K562 (cell line): ENCODE data around the gene ZC3H13. TPM values are rescaled to one million over a fixed set of nuclear protein-coding genes. Genes with fewer than 3 reads are reported as not detected.

Experiments used
- ATAC-seq: fragments of 200-7000 bp; cut with Tn5 transposase; 3 replicates; pipeline ENCODE4 v1.9.1; 2020; ENCODE audit warnings: moderate library complexity
- BruUV-seq: library from RNA; stranded (reverse); fragments of 400-500 nt; replicated peaks from 2 replicates; lab custom pipeline; 2021; lab: Mats Ljungman, UMichigan
- CTCF ChIA-PET: fragments of 300-600 bp; formaldehyde crosslinking; extraction: SDS; loops from one replicate; lab custom pipeline; 2021; ENCODE audit warnings: low intra/inter-chr PET ratio; lab: Yijun Ruan, JAX
- POLR2A ChIA-PET: fragments of 300-600, 350-650 bp; sonication (Branson Sonifier 250); formaldehyde crosslinking; extraction: SDS; loops from one replicate; lab custom pipeline; 2021; ENCODE audit warnings: antibody characterized with exemption, inconsistent platforms; lab: Yijun Ruan, JAX
- DNase-seq, 4 experiments: peaks; one replicate each; pipeline versions ENCODE4 v3.0.0 to v3.0.0-alpha.2; 2011 to 2018; ENCODE audit warnings: low spot score in 3 of 4, mixed read lengths in 3 of 4; ENCODE audit errors: extremely low read depth in 1 of 4
- FAIRE-seq: peaks from 2 replicates; lab custom pipeline; 2011; peaks lifted over from hg19 to GRCh38; lab: Jason Lieb, UNC
- H2AFZ ChIP-seq: 2 replicates; pipeline ENCODE4 v1.6.0; 2011; ENCODE audit warnings: low read depth, low read length, control low read depth, inconsistent platforms
- H3K27ac ChIP-seq: fragments of 200-600 bp; 3 replicates; pipeline ENCODE4 v1.8.0; 2011; ENCODE audit warnings: low read depth, mild to moderate bottlenecking, control low read depth, inconsistent platforms, low read length, moderate library complexity, mixed read lengths; ENCODE audit errors: extremely low read depth
- H3K27me3 ChIP-seq, 2 experiments: fragments of 300-600 bp in 1 of 2; 2 replicates in 1 of 2; 3 replicates in 1 of 2; pipeline versions ENCODE4 v1.6.0 to v1.8.0; 2011; ENCODE audit warnings: inconsistent platforms in 2 of 2, low read length in 2 of 2, mild to moderate bottlenecking in 1 of 2, mixed read lengths in 1 of 2, moderate library complexity in 1 of 2; ENCODE audit not compliant: control insufficient read depth in 2 of 2, insufficient read depth in 2 of 2
- H3K36me3 ChIP-seq: fragments of 300-600 bp; 3 replicates; pipeline ENCODE4 v1.8.0; 2011; ENCODE audit warnings: mild to moderate bottlenecking, low read length, inconsistent platforms; ENCODE audit not compliant: control insufficient read depth, insufficient read depth
- H3K4me1 ChIP-seq, 2 experiments: fragments of 200-600 bp in 1 of 2; replicated peaks in 1 of 2; 2 replicates in 1 of 2; 3 replicates in 1 of 2; pipeline versions ENCODE4 v1.5.1 to v1.8.0; 2011; ENCODE audit warnings: inconsistent platforms in 2 of 2, low read length in 2 of 2, mild to moderate bottlenecking in 1 of 2, mixed read lengths in 1 of 2, moderate library complexity in 1 of 2; ENCODE audit not compliant: control insufficient read depth in 2 of 2, insufficient read depth in 2 of 2
- H3K4me2 ChIP-seq: 2 replicates; pipeline ENCODE4 v1.6.1; 2011; ENCODE audit warnings: low read length, control low read depth, inconsistent platforms, mixed read lengths; ENCODE audit not compliant: insufficient read depth
- H3K4me3 ChIP-seq: fragments of 200-600 bp; sonication (generic), shearing (Covaris generic); 2 replicates; pipeline ENCODE4 v1.5.1; 2016; ENCODE audit warnings: control low read depth, inconsistent platforms
- H3K79me2 ChIP-seq: fragments of 200-600 bp; 3 replicates; pipeline ENCODE4 v1.8.0; 2011; ENCODE audit warnings: low read length, inconsistent platforms; ENCODE audit not compliant: control insufficient read depth, insufficient read depth
- H3K9ac ChIP-seq, 2 experiments: 2 replicates each; pipeline versions ENCODE4 v1.6.0 to v1.6.1; 2011; ENCODE audit warnings: low read depth in 2 of 2, low read length in 2 of 2, control low read depth in 1 of 2, inconsistent platforms in 1 of 2, mild to moderate bottlenecking in 1 of 2, mixed read lengths in 1 of 2; ENCODE audit not compliant: insufficient read depth in 1 of 2
- H3K9me1 ChIP-seq: one replicate; pipeline ENCODE4 v1.6.0; 2011; ENCODE audit warnings: inconsistent platforms, mild to moderate bottlenecking, low read length, moderate library complexity; ENCODE audit not compliant: control insufficient read depth, insufficient read depth
- H3K9me3 ChIP-seq: replicated peaks from 2 replicates; pipeline ENCODE4 v1.5.1; 2011; ENCODE audit warnings: low read depth, low read length, inconsistent platforms; ENCODE audit not compliant: control insufficient read depth, insufficient read depth
- H4K20me1 ChIP-seq: replicated peaks from 2 replicates; pipeline ENCODE4 v1.6.1; 2011; ENCODE audit warnings: low read length, inconsistent platforms, mixed read lengths; ENCODE audit not compliant: control insufficient read depth, insufficient read depth
- ASH1L ChIP-seq: fragments of 450-650 bp; IDR thresholded peaks from 2 replicates; pipeline ENCODE4 v1.6.1; 2018; ENCODE audit warnings: borderline replicate concordance, mild to moderate bottlenecking, low read depth; ENCODE audit not compliant: partially characterized antibody
- BACH1 ChIP-seq: fragments of 200-800 bp; sonication (Bioruptor generic); IDR thresholded peaks from 2 replicates; pipeline ENCODE4 v1.6.1; 2016; ENCODE audit warnings: missing genetic modification characterization, missing compliant biosample characterization
- C11orf30 ChIP-seq: fragments of 450-650 bp; IDR thresholded peaks from 2 replicates; pipeline ENCODE4 v1.6.1; 2016; ENCODE audit warnings: low read depth, mild to moderate bottlenecking
- CHD1 ChIP-seq: fragments of 200-600 bp; sonication (generic); IDR thresholded peaks from one replicate; pipeline ENCODE4 v1.6.1; 2012; ENCODE audit warnings: mild to moderate bottlenecking, moderate library complexity, low read length, inconsistent platforms
- GATAD2A ChIP-seq: fragments of 450-650 bp; IDR thresholded peaks from 2 replicates; pipeline ENCODE4 v1.6.1; 2017
- KAT2B ChIP-seq: IDR thresholded peaks from one replicate; pipeline ENCODE4 v1.6.1; 2012; ENCODE audit warnings: low read depth, mild to moderate bottlenecking, control low read depth, inconsistent platforms, low read length, moderate library complexity
- MAFF ChIP-seq: IDR thresholded peaks from 2 replicates; pipeline ENCODE4 v1.6.1; 2012; ENCODE audit warnings: low read length, improper control_type of control experiment
- MAFG ChIP-seq: fragments of 450-650 bp; conservative IDR thresholded peaks from 2 replicates; pipeline ENCODE4 v1.6.1; 2016; ENCODE audit warnings: missing genetic modification characterization, missing compliant biosample characterization
- MAFK ChIP-seq: IDR thresholded peaks from 2 replicates; pipeline ENCODE4 v1.6.1; 2011; ENCODE audit warnings: low read length, improper control_type of control experiment
- MEF2A ChIP-seq: IDR thresholded peaks from 2 replicates; pipeline ENCODE4 v1.6.1; 2011; ENCODE audit warnings: low read depth, mild to moderate bottlenecking, low read length, moderate library complexity; ENCODE audit not compliant: control insufficient read depth
- POLR2H ChIP-seq: IDR thresholded peaks from 2 replicates; pipeline ENCODE4 v1.6.1; 2016; ENCODE audit warnings: missing genetic modification characterization, low read depth, mild to moderate bottlenecking, control low read depth, missing compliant biosample characterization, moderate library complexity
- ZNF316 ChIP-seq: fragments of 450-650 bp; IDR thresholded peaks from 2 replicates; pipeline ENCODE4 v1.6.1; 2016
- WGBS: fragments of 100-300 bp; shearing (Covaris generic); methylation state at CpG from one replicate; pipeline ENCODE4 v1.1.6; 2016; ENCODE audit warnings: low coverage, mixed read lengths; ENCODE audit not compliant: insufficient coverage; ENCODE audit errors: missing lambda C conversion rate; 5-methylcytosine and 5-hydroxymethylcytosine counted together
- in situ Hi-C: fragments of 300-500 bp; cut with MboI; formaldehyde crosslinking; loops from 4 replicates; pipeline ENCODE4 v1.15.0; 2018; ENCODE audit warnings: inconsistent platforms, mixed read lengths
- intact Hi-C: fragments of 100-400 bp; cut with micrococcal nuclease; formaldehyde crosslinking; loops from 2 replicates; pipeline ENCODE4 v1.14.2; 2022
- polyA plus RNA-seq, 8 experiments: library from polyadenylated mRNA; depleted of rRNA in 4 of 8; stranded (reverse) in 5 of 8; unstranded in 3 of 8; fragments of >200 nt; fragmentation: Nextera tagmentation in 2 of 8; fragmentation: Illumina TruSeq in 1 of 8; extraction: Ambion mirVana in 2 of 8; extraction: Trizol in 1 of 8; gene quantifications; 2 replicates each; pipeline versions ENCODE4 v1.2.1 to v1.2.3, GENCODE V29; 2011 to 2014; ENCODE audit warnings: inconsistent platforms in 1 of 8, missing spikeins in 1 of 8
- total RNA-seq, 7 experiments: library from RNA; depleted of rRNA in 6 of 7; stranded (reverse); fragments of >200 nt in 6 of 7; fragmentation: Illumina TruSeq in 2 of 7; extraction: Trizol in 2 of 7; gene quantifications; 2 replicates each; pipeline versions ENCODE4 v1.2.1 to v1.2.3, GENCODE V29; 2011 to 2021; ENCODE audit warnings: low replicate concordance in 1 of 7

The ZC3H13 gene
- total and polyA plus RNA-seq, 9 of the 15 experiments (the other 6 are each of a cell fraction or from before 2014, with no cell fraction given), result 4.9 to 27.6 (median 12.1) TPM

- Histone ChIP-seq H3K27ac (no peak overlapping the region), H2AFZ (no peak overlapping the region), H3K4me2 (no peak overlapping the region), H3K4me1 (peaks cover 0 to 4% of the 10 kb centered on the region in 2 experiments; a peak in 2 of 5 replicates), H3K36me3 (no peaks in the 10 kb centered on the region), H3K27me3 (no peaks in the 10 kb centered on the region), H3K9me1 (no peaks in the 10 kb centered on the region), H3K9ac (no peak overlapping the region), H3K4me3 (no peak overlapping the region), H4K20me1 (no peaks in the 10 kb centered on the region), H3K9me3 (no peaks in the 10 kb centered on the region), H3K79me2 (no peaks in the 10 kb centered on the region)
- ChIA-PET POLR2A (interaction anchor here (0.6 kb wide), 1 partner anchor 37 kb away, joined by 3 read pairs; no protein-coding TSS in a partner anchor), CTCF (no interaction called here)
- TF ChIP-seq ASH1L, result no peak
- TF ChIP-seq POLR2H (tag), result no peak
- no TSS peak for BruUV-seq
- in situ Hi-C loops (no loop called here), intact Hi-C loops (no loop called here)
- no peak for FAIRE-seq
- no peak for DNase-seq
- WGBS, result 74% methylated on average over 5 of the region's 5 CpGs
- no peak for ATAC-seq
These were observed 29.8 kb upstream of the ZC3H13 start for GRCh38 chr13:46082324-46082723.

DNA sequence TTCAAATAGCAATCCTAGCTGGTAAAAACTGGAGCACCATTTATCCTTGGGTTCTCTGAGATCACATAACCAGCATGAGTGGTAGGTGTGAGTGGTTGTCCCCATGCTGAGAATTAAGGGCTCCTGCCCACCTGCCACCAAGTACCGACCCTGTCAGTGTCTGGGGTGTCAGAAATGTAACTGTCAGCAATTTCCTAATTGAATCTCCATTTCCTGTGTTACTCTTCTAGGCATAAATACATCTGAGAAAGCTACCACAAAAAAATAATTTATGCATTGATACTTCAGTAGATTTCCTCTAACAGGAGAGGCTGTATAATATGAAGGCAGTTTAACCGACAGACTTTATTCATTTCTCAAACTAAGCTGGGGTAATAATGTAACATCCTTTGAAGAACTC is 27.2 kb upstream of the ZC3H13 start:
- FAIRE-seq (no peak), DNase-seq (no peak), ATAC-seq (no peak)
- intact Hi-C loops, result no loop called here
- POLR2A ChIA-PET, result no interaction called here
- no peaks in the 10 kb centered on the region for H3K79me2 ChIP-seq
- H3K4me3 ChIP-seq, result no peak overlapping the region
- no peaks in the 10 kb centered on the region for H3K9me1 ChIP-seq
- TF ChIP-seq CHD1 (no peak), MAFG (tag) (0 out of 2 replicates have a peak, but pooled peaks have one; percentile 28), GATAD2A (no peak), MAFK (peak; percentile 31; the same call in 1 of the 2 replicates), ZNF316 (peak; percentile 63; the same call in 1 of the 2 replicates), MAFF (peak; percentile 43; the same call in 1 of the 2 replicates), KAT2B (no peak), BACH1 (no peak), MEF2A (no peak), C11orf30 (peak; percentile 58; the same call in 1 of the 2 replicates)
- TF ChIP-seq, all 486 proteins: peak for 5
- Histone ChIP-seq H2AFZ (no peak overlapping the region), H3K27ac (no peak overlapping the region), H3K27me3 (no peaks in the 10 kb centered on the region), H3K4me1 (no peaks in the 10 kb centered on the region), H4K20me1 (no peaks in the 10 kb centered on the region), H3K36me3 (no peaks in the 10 kb centered on the region), H3K4me2 (no peak overlapping the region), H3K9ac (no peak overlapping the region), H3K9me3 (no peaks in the 10 kb centered on the region)
- in situ Hi-C loops, result no loop called here
- CTCF ChIA-PET, result no interaction called here
- BruUV-seq, result no TSS peak
- 25% methylated on average over 2 of the region's 2 CpGs for WGBS
